SW 1271 (cell line): Measurements from ENCODE around the gene INTS1.

Experiments
- DNase-seq, 2 experiments: peaks; one replicate each; lab custom pipeline; 2025; lab: John Stamatoyannopoulos, UW

The INTS1 gene

GRCh38 chr7:1508277-1508758, 4.1 kb upstream of the INTS1 start:
- no peak for DNase-seq

GRCh38 chr7:1505731-1506550, 1.8 kb upstream of the INTS1 start:
- no peak for DNase-seq

- DNase-seq = no peak
These were observed 799 bp downstream of the INTS1 start for GRCh38 chr7:1503390-1503789.

GRCh38 chr7:1502845-1503244, 1.3 kb downstream of the INTS1 start:
- no peak for DNase-seq

GRCh38 chr7:1501487-1502270, 2.5 kb downstream of the INTS1 start:
- DNase-seq = no peak

GRCh38 chr7:1500064-1500807, 4.0 kb downstream of the INTS1 start:
- no peak for DNase-seq

GRCh38 chr7:1499367-1500029, 4.7 kb downstream of the INTS1 start:
- no peak for DNase-seq

GRCh38 chr7:1498370-1499305, 5.6 kb downstream of the INTS1 start:
- DNase-seq = no peak

- DNase-seq = no peak
These were observed 6.8 kb downstream of the INTS1 start for GRCh38 chr7:1497293-1497927.

GRCh38 chr7:1496531-1497292, 7.5 kb downstream of the INTS1 start:
- DNase-seq = no peak

GRCh38 chr7:1495564-1496242, 8.5 kb downstream of the INTS1 start:
- DNase-seq = no peak

- no peak for DNase-seq
These were observed 9.2 kb downstream of the INTS1 start for GRCh38 chr7:1494866-1495563.

GRCh38 chr7:1494447-1494846, 9.7 kb downstream of the INTS1 start:
- DNase-seq = no peak

GRCh38 chr7:1493571-1493970, 10.6 kb downstream of the INTS1 start:
- DNase-seq = no peak

GRCh38 chr7:1493129-1493528, 11.1 kb downstream of the INTS1 start:
- DNase-seq = no peak

- DNase-seq = no peak
These were observed 11.5 kb downstream of the INTS1 start for GRCh38 chr7:1492640-1493039.

- no peak for DNase-seq
These were observed 12.0 kb downstream of the INTS1 start for GRCh38 chr7:1492221-1492620.

- DNase-seq = no peak
These were observed 13.4 kb downstream of the INTS1 start for GRCh38 chr7:1490837-1491236.
